A549 (cell line): Measurements from ENCODE around the gene PRELID3B. TPM values are rescaled to one million over a fixed set of nuclear protein-coding genes. Genes with fewer than 3 reads are reported as not detected.

Source experiments
- ATAC-seq, 2 experiments: fragments of 200-7000 bp in 1 of 2; fragments of >200 bp in 1 of 2; cut with Nextera tagmentation in 1 of 2; cut with Tn5 transposase in 1 of 2; 3 replicates each; pipeline versions ENCODE4 v1.8.0 to v1.9.1; 2018 to 2020; ENCODE audit warnings: mild to moderate bottlenecking in 1 of 2, moderate library complexity in 1 of 2
- CTCF ChIA-PET: fragments of 300-600 bp; sonication (Branson Sonifier 250); formaldehyde crosslinking; extraction: SDS; loops from one replicate; lab custom pipeline; 2021; ENCODE audit warnings: antibody characterized with exemption, inconsistent platforms; lab: Yijun Ruan, JAX
- POLR2A ChIA-PET: fragments of 350-600 bp; formaldehyde crosslinking; extraction: SDS; loops from one replicate; lab custom pipeline; 2021; ENCODE audit warnings: antibody characterized with exemption, inconsistent platforms; lab: Yijun Ruan, JAX
- DNase-seq, 2 experiments: peaks; one replicate each; pipeline versions ENCODE4 v3.0.0 to v3.0.0-alpha.2; 2011 to 2016; ENCODE audit warnings: low read depth in 1 of 2, low spot score in 1 of 2
- FAIRE-seq: peaks from 2 replicates; lab custom pipeline; 2011; peaks lifted over from hg19 to GRCh38; lab: Jason Lieb, UNC
- H3K27ac ChIP-seq, 2 experiments: fragments of >200 bp; sonication (Bioruptor Twin); formaldehyde crosslinking; 3 replicates each; pipeline ENCODE4 v1.5.1; 2016 to 2017
- H3K4me1 ChIP-seq: fragments of >200 bp; sonication (Bioruptor Twin); formaldehyde crosslinking; 3 replicates; pipeline ENCODE4 v1.6.1; 2016
- H3K4me2 ChIP-seq: fragments of >200 bp; sonication (Bioruptor Twin); formaldehyde crosslinking; 3 replicates; pipeline ENCODE4 v1.6.1; 2016
- H3K4me3 ChIP-seq: fragments of >200 bp; sonication (Bioruptor Twin); formaldehyde crosslinking; 3 replicates; pipeline ENCODE4 v1.5.1; 2016
- H3K9me3 ChIP-seq: fragments of >200 bp; sonication (Bioruptor Twin); formaldehyde crosslinking; 3 replicates; pipeline ENCODE4 v1.6.1; 2016
- BCL3 ChIP-seq: fragments of >200 bp; sonication (Bioruptor Twin); formaldehyde crosslinking; IDR thresholded peaks from 3 replicates; pipeline ENCODE4 v1.6.1; 2016
- CBX2 ChIP-seq: fragments of 200-600 bp; sonication (generic); IDR thresholded peaks from 2 replicates; pipeline ENCODE4 v1.6.1; 2016; ENCODE audit warnings: low read depth, mild to moderate bottlenecking, borderline replicate concordance
- EHMT2 ChIP-seq: fragments of 200-600 bp; sonication (generic); IDR thresholded peaks from 2 replicates; pipeline ENCODE4 v1.6.1; 2016; ENCODE audit warnings: antibody characterized with exemption, low read depth, mild to moderate bottlenecking, moderate library complexity
- EP300 ChIP-seq, 2 experiments: fragments of >200 bp; sonication (Bioruptor Twin); formaldehyde crosslinking; IDR thresholded peaks; 2 replicates in 1 of 2; 3 replicates in 1 of 2; pipeline ENCODE4 v1.6.1; 2016 to 2017
- FOSB ChIP-seq: fragments of 250-450 bp; sonication (Bioruptor Pico); IDR thresholded peaks from 2 replicates; pipeline ENCODE4 v1.5.0; 2020; ENCODE audit warnings: mild to moderate bottlenecking, moderate library complexity
- HDAC2 ChIP-seq: fragments of 200-600 bp; sonication (generic); IDR thresholded peaks from 2 replicates; pipeline ENCODE4 v1.6.1; 2016
- JUN ChIP-seq, 2 experiments: fragments of >200 bp; sonication (Bioruptor Twin); formaldehyde crosslinking; IDR thresholded peaks; 2 replicates in 1 of 2; 3 replicates in 1 of 2; pipeline ENCODE4 v1.6.1; 2016 to 2017
- MYC ChIP-seq: IDR thresholded peaks from 2 replicates; pipeline ENCODE4 v1.6.1; 2012; ENCODE audit warnings: mild to moderate bottlenecking, inconsistent platforms, low read length, improper control_type of control experiment, borderline replicate concordance
- NFE2L2 ChIP-seq: fragments of 150-350 bp; conservative IDR thresholded peaks from 2 replicates; pipeline ENCODE4 v1.6.1; 2014; ENCODE audit warnings: low read length
- NPAS2 ChIP-seq: fragments of 250-450 bp; sonication (Bioruptor Pico); IDR thresholded peaks from 2 replicates; pipeline ENCODE4 v1.8.0; 2022; ENCODE audit warnings: mild to moderate bottlenecking, moderate library complexity, borderline replicate concordance
- POLR2A ChIP-seq: IDR thresholded peaks from 2 replicates; pipeline ENCODE4 v1.6.1; 2012; ENCODE audit warnings: mild to moderate bottlenecking, low read length
- RCOR1 ChIP-seq: fragments of 150-350 bp; IDR thresholded peaks from 2 replicates; pipeline ENCODE4 v1.6.1; 2014; ENCODE audit warnings: antibody characterized with exemption, low read length, low read depth
- REST ChIP-seq: fragments of 200-600 bp; sonication (generic); IDR thresholded peaks from 2 replicates; pipeline ENCODE4 v1.6.1; 2016; ENCODE audit warnings: antibody characterized with exemption, mild to moderate bottlenecking, moderate library complexity
- SREBF2 ChIP-seq: fragments of 450-650 bp; IDR thresholded peaks from 2 replicates; pipeline ENCODE4 v1.6.1; 2014; ENCODE audit warnings: mild to moderate bottlenecking, moderate library complexity
- ZNF302 ChIP-seq: fragments of 250-450 bp; sonication (Bioruptor Pico); IDR thresholded peaks from 2 replicates; pipeline ENCODE4 v1.9.0; 2021; ENCODE audit warnings: inconsistent platforms, mild to moderate bottlenecking, moderate library complexity
- WGBS: methylation state at CpG from one replicate; pipeline ENCODE4 v1.1.6; 2017; ENCODE audit errors: missing lambda C conversion rate; 5-methylcytosine and 5-hydroxymethylcytosine counted together
- polyA plus RNA-seq, 4 experiments: library from polyadenylated mRNA; depleted of rRNA in 3 of 4; stranded (reverse); fragments of >200 nt; fragmentation: RNase III in 1 of 4; extraction: RNeasy Plus Mini Kit Qiagen cat#74134 plus additional on column Dnase treatment in 1 of 4; gene quantifications; 2 replicates in 3 of 4; 3 replicates in 1 of 4; pipeline ENCODE4 v1.2.3, GENCODE V29; 2011 to 2017

The PRELID3B gene
- polyA plus RNA-seq, 2 of the 4 experiments (the other 2 are of a cell fraction): 85.6 to 143 TPM

- no peak for TF ChIP-seq NFE2L2
- 0 out of 5 replicates have a peak, but pooled peaks of 1 of the 2 experiments have one; percentile 13 for TF ChIP-seq JUN (IDR thresholded peaks at IDR 0.05)
- no peak for TF ChIP-seq POLR2A
- TF ChIP-seq NPAS2 (CRISPR knock-in tag): no peak
- peak overlapping the region in 1 of 2 experiments; percentile 66; a peak in 2 of 6 replicates for H3K27ac ChIP-seq
- DNase-seq: no peak
- 92% methylated on average over 12 of the region's 12 CpGs for WGBS
- peaks cover 20% of the 10 kb centered on the region for H3K4me1 ChIP-seq
- no peak for FAIRE-seq
- H3K4me3 ChIP-seq: no peak overlapping the region
- H3K9me3 ChIP-seq: no peaks in the 10 kb centered on the region
- ChIA-PET POLR2A (no interaction called here), CTCF (interaction anchor here (1.2 kb wide), 1 partner anchor 126 kb away, joined by 3 read pairs; no protein-coding TSS in a partner anchor)
- ATAC-seq: no peak
- peak overlapping the region; percentile 36 for H3K4me2 ChIP-seq
These were observed 46.4 kb downstream of the PRELID3B start for GRCh38 chr20:58996226-58996611.

GRCh38 chr20:58995461-58996225 is 46.9 kb downstream of the PRELID3B start:
- H3K4me3 ChIP-seq: no peak overlapping the region
- POLR2A ChIA-PET: no interaction called here
- CTCF ChIA-PET: interaction anchor here (1.2 to 1.4 kb wide), 2 partner anchors 126 to 460 kb away, joined by 3 read pairs; no protein-coding TSS in a partner anchor
- H3K4me1 ChIP-seq: peaks cover 20% of the 10 kb centered on the region
- no peak; a peak in 2 of 6 replicates for ATAC-seq
- H3K4me2 ChIP-seq: peak overlapping the region; percentile 36
- DNase-seq: peak in 1 of 2 experiments; percentile 39
- TF ChIP-seq BCL3 (no peak), SREBF2 (no peak), EP300 (IDR thresholded peaks at IDR 0.05) (no peak), CBX2 (no peak)
- FAIRE-seq: no peak
- H3K9me3 ChIP-seq: no peaks in the 10 kb centered on the region
- peak overlapping the region in 1 of 2 experiments; percentile 66; a peak in 2 of 6 replicates for H3K27ac ChIP-seq
- 77% methylated on average over 18 of the region's 18 CpGs for WGBS

GRCh38 chr20:58994390-58995159 is 48.0 kb downstream of the PRELID3B start:
- Histone ChIP-seq H3K9me3 (no peaks in the 10 kb centered on the region), H3K4me3 (no peak overlapping the region), H3K4me1 (peaks cover 20% of the 10 kb centered on the region), H3K4me2 (no peak overlapping the region), H3K27ac (no peak overlapping the region)
- CTCF ChIA-PET: interaction anchor here (0.5 to 2.1 kb wide), 5 partner anchors 10 to 461 kb away, joined by 3 to 7 read pairs (median 3); no protein-coding TSS in a partner anchor
- 94% methylated on average over 15 of the region's 17 CpGs for WGBS
- no peak for FAIRE-seq
- TF ChIP-seq NFE2L2 (no peak), RCOR1 (no peak), REST (no peak), MYC (no peak), ZNF302 (CRISPR knock-in tag) (no peak), EHMT2 (no peak), FOSB (CRISPR knock-in tag) (no peak), HDAC2 (no peak)
- no peak for DNase-seq
- no peak for ATAC-seq
- POLR2A ChIA-PET: no interaction called here
